Measurements from ENCODE around the gene P2RY4. TPM values are rescaled to one million over a fixed set of nuclear protein-coding genes. Genes with fewer than 3 reads are reported as not detected.

The P2RY4 gene
- total RNA-seq: 1 to 10 TPM in 1 of 3 donors, under 1 TPM in 2; 0.33 to 1.3 (median 0.64) TPM

- intact Hi-C loops (cut with DNase I; ENCODE audit: low total_unique reads): no loop called here
- Histone ChIP-seq H3K9me3 (no peaks in the 10 kb centered on the region), H3K27ac (no peak within 1 kb of the TSS), H3K4me1 (no peaks in the 10 kb centered on the region), H3K27me3 (peaks cover 0 to 32% of the 10 kb centered on the region in 2 donors), H3K4me3 (no peak within 1 kb of the TSS), H3K36me3 (no peaks in the 10 kb centered on the region)
- no peak for TF ChIP-seq POLR2A (IDR thresholded peaks at IDR 0.05)
- no peak for TF ChIP-seq POLR2AphosphoS5 (IDR thresholded peaks at IDR 0.05)
- no peak for TF ChIP-seq CTCF (IDR thresholded peaks at IDR 0.05)
- no peak for DNase-seq (ENCODE audit: low spot score in 2 of 2)
Measured at GRCh38 chrX:70260104-70260503, at the start of gene P2RY4. P2RY4 (minus strand) TSS chrX:70260204; CDS start chrX:70259624, 580 bp downstream.

- DNase-seq (ENCODE audit: low spot score in 2 of 2): no peak
- no peaks in the 10 kb centered on the region for H3K36me3 ChIP-seq
- no peaks in the 10 kb centered on the region for H3K4me1 ChIP-seq
- H3K27ac ChIP-seq: no peak overlapping the region
- TF ChIP-seq POLR2AphosphoS5 (IDR thresholded peaks at IDR 0.05) (no peak), POLR2A (IDR thresholded peaks at IDR 0.05) (no peak), CTCF (IDR thresholded peaks at IDR 0.05) (no peak)
- no peak overlapping the region for H3K4me3 ChIP-seq
- H3K9me3 ChIP-seq: no peaks in the 10 kb centered on the region
- intact Hi-C loops (cut with DNase I; ENCODE audit: low total_unique reads): no loop called here
- peaks cover 0 to 35% of the 10 kb centered on the region in 2 donors for H3K27me3 ChIP-seq
Measured at GRCh38 chrX:70301716-70302115, 41.7 kb upstream of the P2RY4 start.

GRCh38 chrX:70293621-70294020, 33.6 kb upstream of the P2RY4 start:
- no peaks in the 10 kb centered on the region for H3K36me3 ChIP-seq
- TF ChIP-seq CTCF (IDR thresholded peaks at IDR 0.05) (no peak), POLR2AphosphoS5 (IDR thresholded peaks at IDR 0.05) (no peak), POLR2A (IDR thresholded peaks at IDR 0.05) (no peak)
- H3K4me3 ChIP-seq: no peak overlapping the region
- H3K27me3 ChIP-seq: peaks cover 0 to 22% of the 10 kb centered on the region in 2 donors
- peaks cover 0 to 4% of the 10 kb centered on the region in 2 donors for H3K4me1 ChIP-seq
- H3K9me3 ChIP-seq: no peaks in the 10 kb centered on the region
- intact Hi-C loops (cut with DNase I; ENCODE audit: low total_unique reads): no loop called here
- DNase-seq (ENCODE audit: low spot score in 2 of 2): no peak
- H3K27ac ChIP-seq: no peak overlapping the region

DNA sequence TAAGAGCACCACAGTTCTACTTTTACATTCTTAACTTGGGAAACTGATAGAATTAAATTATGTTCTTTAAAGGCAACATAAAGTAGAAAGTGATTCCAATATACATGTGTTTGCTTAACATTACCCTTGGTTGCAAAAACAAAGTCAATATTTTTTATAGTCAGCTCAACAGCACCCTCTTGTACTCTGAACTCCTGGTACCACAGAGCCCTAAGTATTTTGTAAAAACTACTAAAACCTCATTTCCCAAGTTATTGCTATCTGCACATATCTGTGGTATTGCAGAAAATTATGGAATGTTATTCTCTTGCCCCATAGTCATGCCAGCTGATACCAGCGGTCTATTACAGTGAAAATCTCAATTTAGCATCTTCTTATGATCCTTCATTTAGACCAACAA, 32.8 kb upstream of the P2RY4 start:
- intact Hi-C loops (cut with DNase I; ENCODE audit: low total_unique reads): no loop called here
- TF ChIP-seq POLR2AphosphoS5 (IDR thresholded peaks at IDR 0.05) (no peak), POLR2A (IDR thresholded peaks at IDR 0.05) (no peak), CTCF (IDR thresholded peaks at IDR 0.05) (no peak)
- Histone ChIP-seq H3K4me1 (peaks cover 0 to 4% of the 10 kb centered on the region in 2 donors), H3K4me3 (no peak overlapping the region), H3K27me3 (peaks cover 0 to 21% of the 10 kb centered on the region in 2 donors), H3K36me3 (no peaks in the 10 kb centered on the region), H3K27ac (no peak overlapping the region), H3K9me3 (no peaks in the 10 kb centered on the region)
- no peak for DNase-seq (ENCODE audit: low spot score in 2 of 2)

DNA sequence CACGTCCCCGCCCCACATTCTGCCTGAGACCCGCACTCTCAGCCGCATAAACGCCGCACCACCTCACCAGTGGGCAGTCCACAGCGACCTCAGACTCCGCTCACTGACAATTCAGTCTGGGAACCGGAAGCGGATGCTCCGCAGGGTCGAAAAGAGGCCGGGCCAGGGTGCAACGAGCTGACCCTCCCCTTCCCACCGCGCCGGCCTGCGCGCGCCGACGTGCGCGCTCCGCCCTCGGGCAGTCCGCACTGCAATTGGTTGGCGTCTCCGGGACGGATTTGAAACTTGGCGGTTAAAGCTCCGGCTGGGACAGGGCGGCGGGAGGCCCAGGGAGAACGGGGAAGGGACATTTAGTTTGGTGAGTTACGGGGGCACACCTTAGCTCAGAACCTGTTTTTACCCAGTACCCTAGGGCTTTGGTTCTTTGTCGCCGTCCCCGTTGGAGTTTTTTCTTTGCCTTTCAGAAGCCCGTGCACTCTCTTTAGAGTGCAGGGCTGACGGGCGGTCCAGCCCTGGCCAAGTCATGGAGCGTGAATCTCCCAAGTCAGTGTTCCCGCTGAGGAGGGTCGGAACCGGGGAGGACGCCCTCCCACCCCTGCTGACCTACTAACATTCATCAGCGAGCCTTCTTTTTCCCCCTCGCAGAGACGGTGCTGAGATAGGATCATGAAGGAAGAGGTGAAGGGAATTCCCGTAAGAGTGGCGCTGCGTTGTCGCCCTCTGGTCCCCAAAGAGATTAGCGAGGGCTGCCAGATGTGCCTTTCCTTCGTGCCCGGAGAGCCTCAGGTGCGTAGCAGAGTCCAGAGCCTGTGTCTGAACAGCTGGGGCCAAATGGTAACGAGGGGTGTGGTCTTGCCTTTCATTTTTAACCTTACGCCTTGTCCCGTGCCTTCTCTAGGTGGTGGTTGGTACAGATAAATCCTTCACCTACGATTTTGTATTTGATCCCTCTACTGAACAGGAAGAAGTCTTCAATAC, 30.1 kb upstream of the P2RY4 start, which contains the start of the genes KIF4A and PDZD11:
Gene KIF4A (plus strand): TSS at position 312 of the 978 bp plus-strand sequence. CDS start 355 bp downstream, at position 667.
Gene PDZD11 (minus strand): TSS at position 135 of the 978 bp plus-strand sequence. CDS start 586 bp downstream, outside the sequence.
- Histone ChIP-seq H3K9me3 (no peaks in the 10 kb centered on the region), H3K36me3 (no peaks in the 10 kb centered on the region), H3K4me1 (peaks cover 0 to 4% of the 10 kb centered on the region in 2 donors), H3K27ac (peak within 1 kb of the TSS; percentile 65 to 67), H3K27me3 (peaks cover 0 to 32% of the 10 kb centered on the region in 2 donors), H3K4me3 (peak within 1 kb of the TSS; percentile 52 to 69 (median 59))
- TF ChIP-seq POLR2A (IDR thresholded peaks at IDR 0.05): no peak
- no peak for TF ChIP-seq POLR2AphosphoS5 (IDR thresholded peaks at IDR 0.05)
- no peak for TF ChIP-seq CTCF (IDR thresholded peaks at IDR 0.05)
- DNase-seq (ENCODE audit: low spot score in 2 of 2): peak; percentile 60 to 76
- intact Hi-C loops (cut with DNase I; ENCODE audit: low total_unique reads): loop anchor here (5.0 kb wide), 1 partner anchor 502 kb away; no protein-coding TSS in a partner anchor

All from breast epithelium (tissue), 4 donors.